GM12892 (cell line): ENCODE results near the gene ATP6V0A1.

Experiments
- POLR2A ChIP-seq: IDR thresholded peaks from 2 replicates; pipeline ENCODE4 v1.6.1; 2011; ENCODE audit warnings: low read depth, low read length, control low read depth
- POLR2AphosphoS5 ChIP-seq: IDR thresholded peaks from 2 replicates; pipeline ENCODE4 v1.6.1; 2011; ENCODE audit warnings: low read depth, low read length, control low read depth

- no peak for TF ChIP-seq POLR2AphosphoS5
- no peak for TF ChIP-seq POLR2A
These were observed 105.3 kb downstream of the ATP6V0A1 start for GRCh38 chr17:42563950-42564349.
